Neural progenitor cell (in vitro differentiated cells): ENCODE results near the gene LRRC26.

Source experiments
- EZH2phosphoT487 ChIP-seq: fragments of 200-600 bp; sonication (generic); IDR thresholded peaks from 2 replicates; pipeline ENCODE4 v1.6.1; 2017; ENCODE audit warnings: antibody characterized with exemption
- TF ChIP-seq, protein P1 (sequence below): fragments of 200-600 bp; sonication (generic); IDR thresholded peaks from 2 replicates; pipeline ENCODE4 v1.5.1; 2017; ENCODE audit warnings: antibody characterized with exemption, mild to moderate bottlenecking

DNA sequence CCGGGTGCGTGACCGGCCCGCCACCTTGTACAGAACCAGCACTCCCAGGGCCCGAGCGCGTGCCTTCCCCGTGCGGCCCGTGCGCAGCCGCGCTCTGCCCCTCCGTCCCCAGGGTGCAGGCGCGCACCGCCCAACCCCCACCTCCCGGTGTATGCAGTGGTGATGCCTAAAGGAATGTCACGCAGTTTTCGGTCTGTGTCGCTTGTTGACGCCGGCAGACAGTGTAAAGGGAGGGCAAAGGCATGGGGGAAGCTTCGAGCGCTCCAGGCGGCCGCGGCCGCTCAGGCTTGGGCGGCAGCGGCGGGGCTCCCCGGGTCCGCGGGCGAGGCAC is 1.3 kb downstream of the LRRC26 start:
- TF ChIP-seq, protein P1, sequence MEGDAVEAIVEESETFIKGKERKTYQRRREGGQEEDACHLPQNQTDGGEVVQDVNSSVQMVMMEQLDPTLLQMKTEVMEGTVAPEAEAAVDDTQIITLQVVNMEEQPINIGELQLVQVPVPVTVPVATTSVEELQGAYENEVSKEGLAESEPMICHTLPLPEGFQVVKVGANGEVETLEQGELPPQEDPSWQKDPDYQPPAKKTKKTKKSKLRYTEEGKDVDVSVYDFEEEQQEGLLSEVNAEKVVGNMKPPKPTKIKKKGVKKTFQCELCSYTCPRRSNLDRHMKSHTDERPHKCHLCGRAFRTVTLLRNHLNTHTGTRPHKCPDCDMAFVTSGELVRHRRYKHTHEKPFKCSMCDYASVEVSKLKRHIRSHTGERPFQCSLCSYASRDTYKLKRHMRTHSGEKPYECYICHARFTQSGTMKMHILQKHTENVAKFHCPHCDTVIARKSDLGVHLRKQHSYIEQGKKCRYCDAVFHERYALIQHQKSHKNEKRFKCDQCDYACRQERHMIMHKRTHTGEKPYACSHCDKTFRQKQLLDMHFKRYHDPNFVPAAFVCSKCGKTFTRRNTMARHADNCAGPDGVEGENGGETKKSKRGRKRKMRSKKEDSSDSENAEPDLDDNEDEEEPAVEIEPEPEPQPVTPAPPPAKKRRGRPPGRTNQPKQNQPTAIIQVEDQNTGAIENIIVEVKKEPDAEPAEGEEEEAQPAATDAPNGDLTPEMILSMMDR, result no peak
- TF ChIP-seq EZH2phosphoT487, result peak; percentile 91
